Measurements from ENCODE around the gene TMEM201.

TMEM201 gene

DNA sequence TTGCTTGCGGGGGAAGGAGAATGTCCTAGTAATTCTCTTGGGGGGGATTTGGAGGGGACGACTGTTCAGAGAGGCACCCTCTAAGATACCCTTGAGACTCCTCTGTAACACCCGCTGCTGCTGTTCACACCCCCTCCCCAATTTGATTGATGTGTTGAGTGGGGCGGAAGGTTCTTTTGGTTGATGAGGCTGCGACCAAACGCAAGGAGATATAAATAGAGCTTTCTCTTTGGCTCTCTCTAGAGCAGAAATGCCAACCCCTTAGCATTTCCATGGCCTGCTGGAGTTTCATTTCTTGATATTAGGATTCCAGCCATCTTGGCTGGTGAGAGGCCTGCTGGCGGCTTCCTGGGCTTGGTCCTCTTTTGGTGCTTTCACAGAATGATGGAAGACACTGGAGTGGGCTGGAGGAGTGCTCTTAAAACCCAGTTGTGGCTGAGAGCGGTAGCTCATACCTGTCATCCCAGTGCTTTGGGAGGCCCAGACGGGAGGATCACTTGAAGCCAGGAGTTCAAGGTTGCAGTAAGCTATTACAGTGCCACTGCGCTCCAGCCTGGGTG lies 64.9 kb downstream of the TMEM201 start:
- no peak for DNase-seq (ENCODE audit: low spot score)

DNA sequence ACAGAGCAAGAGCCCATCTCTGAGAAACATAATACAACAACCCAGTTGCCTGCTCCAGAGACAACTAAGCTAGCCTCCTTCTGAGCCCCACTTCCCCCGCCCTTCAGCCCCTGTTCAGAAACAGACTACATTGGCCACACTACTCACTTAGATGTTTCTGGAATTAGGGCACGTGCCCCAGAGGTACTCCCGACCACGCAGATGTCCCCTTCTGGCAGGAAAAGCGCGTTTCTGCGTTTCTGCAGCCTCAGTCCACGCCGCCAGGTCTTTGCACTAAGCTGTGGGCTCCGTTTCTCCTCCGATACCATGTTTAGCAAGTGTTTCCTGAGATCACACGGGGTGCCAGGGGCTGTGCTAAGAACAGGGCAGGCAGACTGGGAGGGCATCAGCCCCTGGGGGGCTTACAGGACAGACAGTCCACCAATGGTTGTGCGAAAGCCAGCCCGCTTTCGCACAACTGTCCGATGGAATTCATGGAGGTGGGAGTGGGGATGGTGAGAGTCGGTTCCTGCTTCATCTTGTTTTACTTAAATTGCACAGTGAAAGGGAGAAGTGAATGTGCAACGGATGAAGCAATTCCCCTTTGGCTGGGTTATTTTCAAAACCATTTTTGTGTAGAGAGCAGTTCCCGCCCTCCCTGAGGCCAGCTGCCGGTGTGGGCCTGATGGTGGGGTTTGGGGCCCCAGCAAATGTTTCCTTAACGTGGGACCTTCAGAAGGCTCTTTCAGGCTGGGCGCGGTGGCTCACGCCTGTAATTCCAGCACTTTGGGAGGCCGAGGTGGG lies 65.5 kb downstream of the TMEM201 start:
- DNase-seq (ENCODE audit: low spot score) = no peak

DNA sequence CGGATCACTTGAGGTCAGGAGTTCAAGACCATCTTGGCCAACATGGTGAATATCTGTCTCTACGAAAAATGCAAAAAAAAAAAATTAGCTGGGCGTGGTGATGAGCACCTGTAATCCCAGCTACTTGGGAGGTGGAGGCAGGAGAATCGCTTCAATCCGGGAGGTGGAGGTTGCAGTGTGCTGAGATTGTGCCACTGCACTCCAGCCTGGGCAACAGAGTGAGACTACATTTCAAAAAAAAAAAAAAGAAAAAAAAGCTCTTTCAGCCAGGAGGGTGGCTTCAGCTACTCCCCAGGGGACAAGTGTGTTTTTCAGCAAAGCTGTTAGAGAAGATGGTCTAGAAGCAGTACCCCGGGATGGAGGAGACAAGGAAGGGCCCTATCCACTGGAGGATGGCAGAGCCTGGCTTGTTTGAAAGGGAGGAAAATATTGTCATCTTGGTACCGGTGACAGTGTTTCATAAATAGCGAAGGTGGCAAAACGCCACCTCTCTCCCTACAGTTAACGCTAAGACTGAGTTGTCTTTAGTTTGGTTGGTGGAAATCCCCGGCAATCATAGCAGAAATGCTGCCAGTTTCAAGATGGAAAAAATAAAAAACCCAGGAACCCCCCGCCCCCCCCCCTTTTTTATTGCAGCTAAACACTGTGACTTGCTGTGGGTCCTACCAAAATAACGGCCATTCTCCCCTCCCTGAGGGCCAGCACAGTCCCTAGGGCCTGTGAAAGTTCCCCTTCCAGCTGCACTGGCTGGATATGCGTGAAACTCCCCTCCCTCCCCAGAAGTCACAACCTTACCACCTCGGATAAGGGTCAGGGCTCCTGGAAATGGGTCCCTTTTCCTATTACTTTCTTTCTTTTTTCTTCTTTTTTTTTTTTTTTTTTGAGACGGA lies 66.4 kb downstream of the TMEM201 start:
- no peak for DNase-seq (ENCODE audit: low spot score)

DNA sequence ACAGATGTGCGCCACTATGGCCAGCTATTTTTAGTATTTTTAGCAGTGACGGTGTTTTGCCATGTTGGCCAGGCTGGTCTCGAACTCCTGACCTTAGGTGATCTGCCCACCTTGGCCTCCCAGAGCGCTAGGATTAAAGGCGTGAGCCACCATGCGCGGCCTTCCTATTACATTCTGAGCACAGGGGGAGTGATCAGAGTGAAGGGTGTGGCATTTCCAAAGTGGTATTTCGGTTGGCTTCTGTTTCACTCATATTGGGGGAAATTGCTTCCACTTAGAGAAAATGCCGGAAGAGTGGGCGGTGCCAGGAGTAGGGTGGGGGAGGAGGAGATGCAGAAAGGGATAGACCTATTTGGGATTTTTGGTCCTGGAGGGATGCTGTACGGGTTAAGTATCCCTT lies 67.1 kb downstream of the TMEM201 start:
- DNase-seq (ENCODE audit: low spot score) = no peak

DNA sequence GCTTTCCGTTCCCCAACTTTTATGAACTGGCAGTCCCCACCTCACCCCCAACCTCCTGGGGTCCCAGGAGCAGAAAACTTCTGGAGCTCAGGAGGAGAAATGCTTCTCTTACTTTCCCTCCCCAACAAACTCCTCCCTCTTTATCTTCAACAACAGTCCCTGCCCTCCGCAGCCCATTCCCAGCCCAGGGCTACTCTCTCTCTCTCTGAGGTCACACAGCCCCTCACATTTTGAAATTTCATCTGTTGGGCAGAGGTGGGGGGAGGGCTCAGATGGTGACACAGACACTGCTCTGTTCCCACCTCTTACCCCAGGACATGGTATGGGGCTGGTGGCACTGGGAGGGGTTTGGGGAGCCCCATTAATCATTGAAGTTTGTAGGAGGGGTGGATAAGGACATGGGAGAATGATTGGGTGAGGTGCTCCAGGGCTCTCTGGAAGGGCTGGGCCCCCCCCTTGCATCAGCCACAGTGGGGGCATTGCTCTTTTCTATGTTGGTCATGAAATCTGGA lies 68.9 kb downstream of the TMEM201 start:
- DNase-seq (ENCODE audit: low spot score) = no peak

DNA sequence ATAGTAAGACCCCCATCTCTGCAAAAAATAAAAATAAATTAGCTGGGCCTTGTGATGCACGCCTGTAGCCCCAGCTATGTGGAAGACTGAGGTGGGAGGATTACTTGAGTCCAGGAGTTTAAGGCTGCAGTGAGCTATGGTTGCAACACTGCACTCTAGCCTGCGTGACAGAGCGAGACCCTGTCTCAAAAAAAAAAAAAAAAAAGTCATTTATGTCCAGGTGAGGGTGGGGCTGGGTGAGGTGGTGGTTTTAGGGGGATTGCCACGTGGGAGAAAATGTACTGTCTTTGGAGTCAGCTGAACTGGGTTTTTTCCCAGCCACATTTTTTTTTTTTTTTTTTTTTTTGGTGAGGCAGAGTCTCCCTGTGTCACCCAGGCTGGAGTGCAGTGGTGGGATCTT lies 69.5 kb downstream of the TMEM201 start:
- no peak for DNase-seq (ENCODE audit: low spot score)

DNA sequence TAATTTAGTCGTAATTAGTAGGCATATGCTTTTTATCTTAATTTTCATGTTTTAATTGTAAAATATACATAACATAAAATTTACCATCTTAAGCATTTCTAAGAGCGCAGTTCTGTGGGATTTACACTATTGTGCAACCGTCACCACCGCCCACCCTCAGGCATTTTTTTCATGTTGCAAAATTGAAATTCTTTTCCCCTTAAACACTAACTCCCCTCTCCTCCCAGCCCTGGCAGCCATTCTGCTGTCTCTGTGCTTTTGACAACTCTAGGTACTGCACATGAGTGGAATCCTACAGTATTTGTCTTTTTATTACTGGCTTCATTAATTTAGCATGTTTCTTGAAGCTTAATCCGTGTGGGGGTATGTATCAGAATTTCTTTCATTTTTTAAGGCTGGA lies 70.6 kb downstream of the TMEM201 start:
- no peak for DNase-seq (ENCODE audit: low spot score)

DNA sequence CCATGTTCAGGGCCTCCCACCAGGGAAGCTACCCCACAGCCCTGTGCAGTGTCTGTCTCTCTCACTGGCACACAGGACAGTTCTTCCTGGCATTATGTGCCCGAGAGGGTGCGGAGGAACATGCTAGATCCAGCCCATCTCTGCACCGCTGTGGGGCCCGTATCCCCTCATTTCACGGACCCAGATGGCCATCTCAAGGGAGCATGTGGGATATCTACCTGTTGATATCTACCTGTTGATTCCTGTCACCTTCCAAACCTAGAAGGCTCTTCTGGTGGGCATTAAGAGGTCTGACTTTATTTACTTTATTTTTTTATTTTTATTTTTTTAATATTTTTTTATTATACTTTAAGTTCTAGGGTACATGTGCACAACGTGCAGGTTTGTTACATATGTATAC lies 74.5 kb downstream of the TMEM201 start:
- no peak for DNase-seq (ENCODE audit: low spot score)

All from left forelimb (tissue), 1 donor.